Calu3 (cell line): ENCODE data around the gene WDR55. TPM values are rescaled to one million over a fixed set of nuclear protein-coding genes. Genes with fewer than 3 reads are reported as not detected.
A peak's percentile ranks its signal among the peaks of the same experiment; 100 is the strongest.

Experiments used
- BruUV-seq: library from RNA; stranded (reverse); fragments of 400-500 nt; replicated peaks from 2 replicates; lab custom pipeline; 2021; lab: Mats Ljungman, UMichigan
- CTCF ChIA-PET: fragments of 300-600 bp; sonication (Branson Sonifier 250); formaldehyde crosslinking; loops from one replicate; lab custom pipeline; 2022; ENCODE audit warnings: antibody characterized with exemption; lab: Charles Lee
- DNase-seq: peaks from one replicate; pipeline ENCODE4 v3.0.0; 2022
- H3K27ac Mint-ChIP-seq: one replicate; pipeline ENCODE4 v1.8.0; 2022; ENCODE audit warnings: mixed read lengths; ENCODE audit not compliant: unreplicated experiment
- H3K27me3 Mint-ChIP-seq: one replicate; pipeline ENCODE4 v1.8.0; 2022; ENCODE audit warnings: mixed read lengths; ENCODE audit not compliant: unreplicated experiment
- H3K36me3 Mint-ChIP-seq: one replicate; pipeline ENCODE4 v1.8.0; 2022; ENCODE audit warnings: mild to moderate bottlenecking, moderate library complexity, mixed read lengths; ENCODE audit not compliant: insufficient read depth, unreplicated experiment
- H3K4me1 Mint-ChIP-seq: one replicate; pipeline ENCODE4 v1.8.0; 2022; ENCODE audit warnings: mild to moderate bottlenecking, low read depth, mixed read lengths; ENCODE audit not compliant: unreplicated experiment
- H3K4me3 Mint-ChIP-seq: one replicate; pipeline ENCODE4 v1.8.0; 2022; ENCODE audit warnings: mild to moderate bottlenecking, low read depth, moderate library complexity, mixed read lengths; ENCODE audit not compliant: unreplicated experiment
- H3K9me3 Mint-ChIP-seq: one replicate; pipeline ENCODE4 v1.8.0; 2022; ENCODE audit warnings: low read depth, mixed read lengths; ENCODE audit not compliant: unreplicated experiment
- intact Hi-C: fragments of 100-400 bp; cut with micrococcal nuclease; formaldehyde crosslinking; loops from one replicate; pipeline ENCODE4 v1.10.0; 2022; ENCODE audit not compliant: unreplicated experiment
- total RNA-seq: library from RNA; stranded (reverse); gene quantifications from 2 replicates; pipeline ENCODE4 v1.2.3, GENCODE V29; 2022
- TF ChIP-seq, protein P1 (sequence below): fragments of 200-600 bp; IDR thresholded peaks from one replicate; pipeline ENCODE4 v1.8.0; 2022; ENCODE audit warnings: antibody characterized with exemption; ENCODE audit not compliant: unreplicated experiment

WDR55 gene
- total RNA-seq, 1 experiment from 2014 or later: 54.2 TPM

DNA sequence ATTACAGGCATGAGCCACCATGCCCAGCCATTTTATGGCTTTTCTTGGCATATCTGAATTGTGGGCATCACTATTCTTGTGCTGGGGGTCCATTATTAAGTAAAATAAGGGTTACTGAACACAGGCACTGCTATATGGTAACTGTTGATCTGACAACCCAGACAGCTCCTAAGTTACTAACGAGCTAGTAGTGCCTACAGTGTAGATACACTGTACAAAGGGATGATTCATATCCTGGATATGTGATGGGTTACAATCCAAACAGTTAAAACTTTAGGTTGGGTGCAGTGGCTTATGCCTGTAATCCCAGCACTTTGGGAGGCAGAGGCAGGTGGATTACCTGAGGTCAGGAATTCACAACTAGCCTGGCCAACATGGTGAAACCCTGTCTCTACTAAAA, 36.0 kb upstream of the WDR55 start:
- CTCF ChIA-PET: no interaction called here

DNA sequence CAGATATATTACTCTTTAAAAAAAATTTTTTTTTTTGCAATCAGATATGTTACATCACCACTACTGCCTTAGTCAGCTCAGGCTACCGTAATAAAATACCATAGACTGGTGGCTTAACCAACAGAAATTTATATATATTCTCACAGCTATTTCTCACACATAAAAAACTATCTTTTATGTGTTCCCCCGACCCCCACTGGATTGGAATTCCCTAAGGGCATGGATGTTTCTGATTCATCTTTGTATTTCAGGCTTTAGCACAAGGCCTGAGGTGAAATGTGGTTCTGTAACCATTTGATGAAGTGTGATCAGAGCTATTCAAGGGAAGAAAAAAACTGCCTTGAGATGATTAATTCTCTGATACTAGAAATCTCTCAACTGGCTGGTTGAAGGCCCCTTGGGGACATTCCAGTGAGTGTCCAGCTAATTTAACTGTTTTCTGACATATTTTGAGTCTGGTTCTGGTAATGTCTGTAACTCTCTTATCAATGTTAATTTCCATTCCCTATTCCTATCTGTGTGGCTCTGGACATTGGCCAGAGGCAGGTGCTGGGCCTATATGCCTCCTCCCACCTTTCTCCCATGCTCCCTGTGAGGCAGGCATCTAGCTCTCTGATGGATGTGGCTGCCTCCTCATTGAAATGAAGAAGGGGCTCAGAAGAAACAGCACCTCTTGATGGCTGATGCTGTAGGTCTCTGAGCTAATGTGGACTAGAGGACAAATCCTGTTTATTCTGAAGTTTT, 34.2 kb upstream of the WDR55 start:
- Mint-ChIP-seq H3K27ac (no peak overlapping the region), H3K4me3 (peak overlapping the region; percentile 81), H3K27me3 (peaks cover 22% of the 10 kb centered on the region), H3K36me3 (peaks cover 18% of the 10 kb centered on the region), H3K9me3 (peaks cover 10% of the 10 kb centered on the region), H3K4me1 (peaks cover 24% of the 10 kb centered on the region)
- CTCF ChIA-PET: no interaction called here
- TF ChIP-seq, protein P1, sequence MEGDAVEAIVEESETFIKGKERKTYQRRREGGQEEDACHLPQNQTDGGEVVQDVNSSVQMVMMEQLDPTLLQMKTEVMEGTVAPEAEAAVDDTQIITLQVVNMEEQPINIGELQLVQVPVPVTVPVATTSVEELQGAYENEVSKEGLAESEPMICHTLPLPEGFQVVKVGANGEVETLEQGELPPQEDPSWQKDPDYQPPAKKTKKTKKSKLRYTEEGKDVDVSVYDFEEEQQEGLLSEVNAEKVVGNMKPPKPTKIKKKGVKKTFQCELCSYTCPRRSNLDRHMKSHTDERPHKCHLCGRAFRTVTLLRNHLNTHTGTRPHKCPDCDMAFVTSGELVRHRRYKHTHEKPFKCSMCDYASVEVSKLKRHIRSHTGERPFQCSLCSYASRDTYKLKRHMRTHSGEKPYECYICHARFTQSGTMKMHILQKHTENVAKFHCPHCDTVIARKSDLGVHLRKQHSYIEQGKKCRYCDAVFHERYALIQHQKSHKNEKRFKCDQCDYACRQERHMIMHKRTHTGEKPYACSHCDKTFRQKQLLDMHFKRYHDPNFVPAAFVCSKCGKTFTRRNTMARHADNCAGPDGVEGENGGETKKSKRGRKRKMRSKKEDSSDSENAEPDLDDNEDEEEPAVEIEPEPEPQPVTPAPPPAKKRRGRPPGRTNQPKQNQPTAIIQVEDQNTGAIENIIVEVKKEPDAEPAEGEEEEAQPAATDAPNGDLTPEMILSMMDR: no peak
- intact Hi-C loops: loop anchor here (10.0 kb wide), 1 partner anchor 226 kb away; the partner anchor contains the start of gene ANKHD1
- no TSS peak for BruUV-seq
- DNase-seq: no peak

More for the DNA sequence above, 36.0 kb upstream of the WDR55 start:
- Mint-ChIP-seq H3K4me3 (no peak overlapping the region), H3K4me1 (peaks cover 22% of the 10 kb centered on the region), H3K9me3 (peaks cover 12% of the 10 kb centered on the region), H3K27ac (no peak overlapping the region), H3K36me3 (peaks cover 18% of the 10 kb centered on the region), H3K27me3 (peaks cover 22% of the 10 kb centered on the region)
- DNase-seq: no peak
- intact Hi-C loops: no loop called here
- no TSS peak for BruUV-seq
- TF ChIP-seq, protein P1: no peak

DNA sequence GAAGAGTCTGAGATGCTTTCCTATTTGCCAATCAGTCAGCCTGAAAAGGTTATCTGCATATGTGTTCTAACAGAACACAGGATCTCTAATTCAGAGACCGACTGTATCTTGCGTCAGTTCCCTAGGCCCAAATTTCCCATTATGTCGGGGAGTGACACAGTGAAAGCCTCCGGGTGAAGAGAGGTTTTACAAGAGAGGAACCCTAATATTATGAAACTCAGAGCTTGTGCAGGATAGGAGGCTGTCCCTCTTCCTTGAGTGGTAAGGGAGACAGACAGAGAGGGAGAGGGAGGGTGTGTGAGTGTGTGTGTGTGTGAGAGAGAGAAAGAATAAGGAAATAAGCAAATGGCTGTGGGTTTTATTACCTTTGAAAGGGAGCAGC, 33.7 kb upstream of the WDR55 start:
- peaks cover 24% of the 10 kb centered on the region for H3K4me1 Mint-ChIP-seq
- H3K27ac Mint-ChIP-seq: no peak overlapping the region
- TF ChIP-seq, protein P1: no peak
- peaks cover 18% of the 10 kb centered on the region for H3K36me3 Mint-ChIP-seq
- intact Hi-C loops: loop anchor here (10.0 kb wide), 1 partner anchor 226 kb away; the partner anchor contains the start of gene ANKHD1
- H3K9me3 Mint-ChIP-seq: peaks cover 8% of the 10 kb centered on the region
- DNase-seq: no peak
- H3K4me3 Mint-ChIP-seq: peak overlapping the region; percentile 81
- no TSS peak for BruUV-seq
- peaks cover 19% of the 10 kb centered on the region for H3K27me3 Mint-ChIP-seq
- CTCF ChIA-PET: no interaction called here

DNA sequence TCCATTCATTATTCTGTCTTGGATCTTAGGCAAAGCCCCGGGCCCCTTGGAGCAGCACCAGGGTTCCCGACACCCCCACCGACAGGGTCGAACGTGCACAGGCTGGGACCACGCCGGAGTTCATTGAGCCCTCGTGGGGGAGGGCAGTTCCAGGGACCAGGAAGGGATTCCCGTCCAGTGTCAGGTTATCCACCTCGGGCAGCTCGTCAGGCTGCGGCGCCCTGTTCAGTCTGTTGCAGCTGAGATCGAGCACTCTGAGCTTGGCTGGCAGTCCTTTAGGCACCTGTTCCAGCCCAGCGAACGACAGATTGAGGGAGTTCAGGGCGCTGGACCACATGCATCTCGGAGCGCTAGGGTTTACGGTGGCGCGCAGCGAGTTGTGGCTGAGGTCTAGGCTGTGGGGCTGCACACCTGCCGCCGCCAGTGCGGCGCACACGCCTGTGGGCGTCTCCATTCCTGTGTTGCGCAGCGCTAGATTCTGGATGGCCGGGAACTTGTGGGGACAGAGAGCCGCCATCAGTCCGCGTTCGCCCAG, 32.8 kb upstream of the WDR55 start:
- TF ChIP-seq, protein P1: no peak
- CTCF ChIA-PET: interaction anchor here (1.2 to 2.0 kb wide), 3 partner anchors 15 to 84 kb away, joined by 7 to 8 read pairs (median 7); partner anchors contain the start of genes EIF4EBP3, IK and NDUFA2
- peak overlapping the region; percentile 81 for H3K4me3 Mint-ChIP-seq
- peaks cover 18% of the 10 kb centered on the region for H3K36me3 Mint-ChIP-seq
- H3K9me3 Mint-ChIP-seq: peaks cover 7% of the 10 kb centered on the region
- peaks cover 24% of the 10 kb centered on the region for H3K4me1 Mint-ChIP-seq
- no TSS peak for BruUV-seq
- H3K27ac Mint-ChIP-seq: no peak overlapping the region
- peak; percentile 51 for DNase-seq
- intact Hi-C loops: loop anchor here (2.0 to 10.0 kb wide), 2 partner anchors 227 to 259 kb away; partner anchors contain the start of gene ANKHD1
- H3K27me3 Mint-ChIP-seq: peaks cover 14% of the 10 kb centered on the region
